C4-2B (cell line): Measurements from ENCODE around the gene STYK1.

Experiments
- CTCF ChIP-seq: fragments of 450-650 bp; conservative IDR thresholded peaks from 2 replicates; pipeline ENCODE4 v1.5.1; 2017; ENCODE audit warnings: mild to moderate bottlenecking
- ZFX ChIP-seq: fragments of 450-650 bp; IDR thresholded peaks from 2 replicates; pipeline ENCODE4 v1.6.1; 2017

- TF ChIP-seq CTCF = no peak
- TF ChIP-seq ZFX = no peak
Measured at GRCh38 chr12:10614056-10614370, 59.8 kb downstream of the STYK1 start.
